ENCODE results near the gene BCKDK.
A peak's percentile ranks its signal among the peaks of the same experiment; 100 is the strongest.

Gene BCKDK

DNA sequence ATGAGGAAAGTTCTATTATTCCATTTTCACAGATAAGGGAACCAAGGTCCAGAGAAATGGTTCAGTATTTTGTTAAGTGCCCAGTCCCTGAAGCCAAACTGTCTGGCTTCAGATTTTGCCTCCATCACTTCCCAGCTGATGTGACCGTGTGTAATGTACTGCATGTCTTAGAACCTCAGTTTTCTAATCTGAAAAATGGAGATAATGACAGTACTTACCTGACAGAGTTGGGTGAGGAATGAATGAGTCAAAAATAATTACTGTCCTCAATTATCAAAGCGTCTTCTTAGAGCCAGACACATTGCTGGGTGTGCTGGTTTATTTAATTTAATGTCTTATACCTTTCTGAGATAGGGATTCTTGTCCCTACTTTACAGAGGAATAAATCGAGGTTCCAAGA, 40.8 kb upstream of the BCKDK start:
- H3K4me3 ChIP-seq (ENCODE audit: low read depth, low read length): no peak overlapping the region
- TF ChIP-seq, protein P1, sequence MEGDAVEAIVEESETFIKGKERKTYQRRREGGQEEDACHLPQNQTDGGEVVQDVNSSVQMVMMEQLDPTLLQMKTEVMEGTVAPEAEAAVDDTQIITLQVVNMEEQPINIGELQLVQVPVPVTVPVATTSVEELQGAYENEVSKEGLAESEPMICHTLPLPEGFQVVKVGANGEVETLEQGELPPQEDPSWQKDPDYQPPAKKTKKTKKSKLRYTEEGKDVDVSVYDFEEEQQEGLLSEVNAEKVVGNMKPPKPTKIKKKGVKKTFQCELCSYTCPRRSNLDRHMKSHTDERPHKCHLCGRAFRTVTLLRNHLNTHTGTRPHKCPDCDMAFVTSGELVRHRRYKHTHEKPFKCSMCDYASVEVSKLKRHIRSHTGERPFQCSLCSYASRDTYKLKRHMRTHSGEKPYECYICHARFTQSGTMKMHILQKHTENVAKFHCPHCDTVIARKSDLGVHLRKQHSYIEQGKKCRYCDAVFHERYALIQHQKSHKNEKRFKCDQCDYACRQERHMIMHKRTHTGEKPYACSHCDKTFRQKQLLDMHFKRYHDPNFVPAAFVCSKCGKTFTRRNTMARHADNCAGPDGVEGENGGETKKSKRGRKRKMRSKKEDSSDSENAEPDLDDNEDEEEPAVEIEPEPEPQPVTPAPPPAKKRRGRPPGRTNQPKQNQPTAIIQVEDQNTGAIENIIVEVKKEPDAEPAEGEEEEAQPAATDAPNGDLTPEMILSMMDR (IDR thresholded peaks at IDR 0.05; ENCODE audit: borderline replicate concordance, insufficient read depth, low read depth, low read length): no peak

DNA sequence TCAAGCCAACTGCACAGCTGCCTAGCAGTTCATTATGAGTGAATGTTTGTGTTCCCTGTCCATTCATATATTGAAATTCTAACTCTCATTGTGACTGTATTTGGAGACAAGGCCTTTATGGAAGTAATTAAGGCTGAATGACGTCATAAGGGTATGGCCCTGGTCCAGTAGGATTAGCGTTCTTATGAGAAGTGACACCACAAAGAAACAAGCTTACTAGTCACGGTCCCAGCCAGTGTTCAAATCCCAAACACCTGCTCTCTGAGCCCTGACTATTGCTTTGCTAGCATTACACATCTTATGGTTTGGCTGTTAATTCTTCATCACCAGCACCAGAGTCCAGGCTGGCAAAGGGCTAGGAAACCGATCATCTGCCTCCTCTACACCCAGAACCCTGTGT, 36.3 kb upstream of the BCKDK start:
- H3K4me3 ChIP-seq (ENCODE audit: low read depth, low read length): peak overlapping the region; percentile 61
- TF ChIP-seq, protein P1 (IDR thresholded peaks at IDR 0.05; ENCODE audit: borderline replicate concordance, insufficient read depth, low read depth, low read length): no peak

DNA sequence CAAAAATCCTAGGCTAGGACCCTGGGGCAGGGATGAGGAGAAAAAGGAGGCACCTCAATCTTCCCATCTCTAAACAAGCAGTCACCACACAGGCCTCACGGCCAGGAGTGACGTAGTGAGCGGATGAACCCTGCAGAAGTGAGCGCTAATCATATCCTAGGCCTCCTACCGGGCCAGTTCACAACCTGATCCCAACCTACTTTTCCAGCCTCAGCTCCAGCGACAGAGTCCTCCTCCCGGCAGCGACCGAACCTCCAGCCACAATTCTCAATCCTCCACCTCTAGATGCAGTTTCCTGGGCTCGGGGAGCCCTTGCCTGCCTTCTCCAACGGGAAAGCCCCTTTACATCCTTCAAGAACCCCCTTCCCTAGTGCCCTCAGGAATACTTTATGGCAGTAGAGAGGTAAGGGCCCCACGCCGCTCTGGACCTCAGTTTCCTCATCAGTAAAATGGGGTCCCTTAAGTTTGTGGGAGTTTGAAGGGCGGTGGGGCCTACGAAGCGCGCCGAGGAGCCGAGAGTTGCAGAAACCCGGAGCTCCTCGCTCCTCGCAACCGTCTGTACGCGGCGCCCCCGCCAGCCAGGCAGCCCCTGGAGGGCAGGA, 35.5 kb upstream of the BCKDK start:
- peak overlapping the region; percentile 61 for H3K4me3 ChIP-seq (ENCODE audit: low read depth, low read length)
- TF ChIP-seq, protein P1 (IDR thresholded peaks at IDR 0.05; ENCODE audit: borderline replicate concordance, insufficient read depth, low read depth, low read length): no peak

DNA sequence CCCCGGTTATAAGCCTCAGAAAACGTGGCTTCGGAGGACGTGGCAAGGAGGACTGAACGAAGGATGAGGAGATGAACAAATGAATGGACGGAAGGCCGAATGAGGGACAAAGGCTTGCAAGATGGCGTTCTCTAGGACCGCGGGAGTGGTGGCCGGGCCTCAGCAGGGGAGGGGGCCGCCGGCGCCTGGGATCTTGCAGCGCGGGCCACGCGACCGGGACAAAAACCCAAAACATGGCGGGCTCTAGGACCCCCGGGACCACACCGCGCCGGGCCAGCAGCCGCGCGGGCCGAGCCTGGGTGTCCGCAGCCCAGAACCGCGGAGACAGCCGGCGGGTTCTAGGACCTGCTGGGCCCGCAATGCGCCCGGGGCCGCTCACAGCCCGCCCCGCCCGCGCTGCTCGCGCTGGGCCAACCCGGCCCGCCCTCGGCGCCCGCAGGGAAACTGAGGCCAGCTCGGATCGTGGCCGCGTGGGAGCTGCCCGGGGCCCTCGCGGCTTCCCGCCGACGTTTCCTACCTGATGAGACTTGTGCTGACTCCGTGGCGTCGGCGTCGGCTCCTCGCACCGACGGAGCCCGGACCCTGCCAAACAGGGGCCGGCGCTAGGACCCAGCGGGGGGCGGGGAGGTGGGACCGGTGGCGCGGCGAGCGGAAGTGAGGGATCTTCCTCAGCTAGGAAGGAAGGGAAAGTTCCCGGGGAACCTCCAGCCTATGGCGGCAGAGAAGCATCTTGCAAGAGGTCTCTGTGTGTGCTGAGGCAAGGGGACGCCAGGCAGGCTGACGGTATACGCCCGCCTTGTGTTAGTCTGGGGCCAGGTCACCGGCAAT, 34.8 kb upstream of the BCKDK start:
- peak overlapping the region; percentile 61 for H3K4me3 ChIP-seq (ENCODE audit: low read depth, low read length)
- TF ChIP-seq, protein P1 (IDR thresholded peaks at IDR 0.05; ENCODE audit: borderline replicate concordance, insufficient read depth, low read depth, low read length): no peak

DNA sequence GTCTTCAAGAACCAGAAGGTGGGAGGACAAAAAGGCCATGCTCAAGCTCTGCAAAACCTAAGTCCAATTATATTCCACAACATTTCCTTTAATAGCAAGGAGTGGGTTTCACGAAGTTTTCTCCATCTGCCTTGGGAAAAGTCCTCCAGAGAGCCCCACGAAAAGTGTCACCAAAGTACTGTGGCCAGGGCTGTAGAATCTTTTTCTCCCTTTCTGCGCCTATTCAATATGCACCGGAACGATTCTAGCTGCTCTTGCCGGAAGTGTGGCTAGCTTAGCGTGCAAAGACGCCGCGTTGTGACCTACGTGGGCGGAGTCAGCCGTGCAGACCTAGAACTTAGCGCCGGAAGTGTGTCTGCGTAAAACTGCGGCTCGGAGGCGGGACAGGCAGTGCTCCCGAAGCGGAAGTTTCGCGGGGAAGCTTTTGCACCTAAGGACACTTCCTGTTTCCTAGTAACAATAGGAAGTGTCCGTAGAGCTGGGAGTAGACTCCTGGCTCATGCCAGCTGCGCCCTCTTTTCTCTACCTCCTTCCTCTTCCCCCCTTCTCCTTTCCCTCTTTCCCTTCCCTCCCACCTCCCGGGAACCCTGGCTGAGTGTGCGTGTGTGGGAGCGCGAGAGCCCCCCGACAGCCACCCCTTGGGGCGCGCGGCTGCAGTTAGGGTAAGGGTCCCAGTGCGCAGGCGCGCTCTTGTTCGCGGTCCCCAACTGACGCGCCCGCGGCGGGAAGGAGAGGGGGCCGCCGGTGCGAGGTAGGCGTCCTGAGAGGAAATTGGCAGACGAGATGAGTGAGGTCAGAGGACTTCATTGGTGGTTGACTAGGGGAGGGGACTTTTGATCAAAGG, 34.0 kb upstream of the BCKDK start, which contains the start of the genes ZNF646 and ZNF668:
Gene ZNF646, plus strand, starts transcription at position 453 of the 844 bp plus-strand sequence. CDS start 1,903 bp downstream, outside the sequence.
Gene ZNF668, minus strand, starts transcription at position 271 of the 844 bp plus-strand sequence. CDS start 9,781 bp downstream, outside the sequence.
- peak within 1 kb of the TSS; percentile 61 for H3K4me3 ChIP-seq (ENCODE audit: low read depth, low read length)
- TF ChIP-seq, protein P1 (IDR thresholded peaks at IDR 0.05; ENCODE audit: borderline replicate concordance, insufficient read depth, low read depth, low read length): no peak

DNA sequence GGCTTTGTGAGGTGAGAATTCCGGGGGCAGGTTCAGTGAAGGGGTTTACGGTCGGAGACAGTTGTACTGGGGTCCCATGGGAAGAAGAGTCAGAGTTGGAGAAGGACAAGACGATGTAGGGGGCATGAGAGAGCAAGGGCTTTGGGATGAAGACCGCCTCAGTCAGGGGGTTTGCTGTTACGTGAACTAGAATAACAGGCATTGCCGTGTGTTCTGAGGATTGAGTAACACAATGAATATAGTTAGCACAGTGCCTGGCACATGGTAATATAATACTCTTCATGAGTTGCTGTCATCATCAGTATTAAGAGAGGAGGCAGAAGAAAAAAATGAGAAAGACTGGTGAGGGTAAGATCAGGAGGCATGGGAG, 33.4 kb upstream of the BCKDK start:
- TF ChIP-seq, protein P1 (IDR thresholded peaks at IDR 0.05; ENCODE audit: borderline replicate concordance, insufficient read depth, low read depth, low read length): no peak
- peak overlapping the region; percentile 61 for H3K4me3 ChIP-seq (ENCODE audit: low read depth, low read length)

All from GM12875 (cell line).